ENCODE data around the gene SPRYD4.

DNA sequence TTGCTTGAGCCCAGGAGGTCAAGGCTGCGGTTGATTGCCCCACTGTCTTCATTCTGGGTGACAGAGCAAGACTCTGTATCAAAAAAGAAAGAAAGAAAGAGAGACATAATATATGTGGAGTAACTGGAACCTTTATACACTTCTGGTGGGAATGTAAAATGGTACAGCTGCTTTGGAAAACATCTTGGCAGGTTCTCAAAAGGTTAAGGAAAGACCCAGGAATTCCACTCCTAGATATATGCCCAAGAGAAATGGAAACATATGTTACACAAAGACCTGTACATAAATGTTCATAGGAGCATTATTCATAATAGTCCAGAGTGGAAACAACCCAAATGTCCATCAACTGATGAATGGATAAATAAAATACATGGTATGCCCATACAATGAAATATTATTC is 60.5 kb downstream of the SPRYD4 start:
- TF ChIP-seq CTCF (conservative IDR thresholded peaks at IDR 0.05): no peak
- TF ChIP-seq ZFX (IDR thresholded peaks at IDR 0.05): no peak
